AML-193 (cell line): ENCODE measurements around the gene EDEM2.
A peak's percentile ranks its signal among the peaks of the same experiment; 100 is the strongest.
"Not testable (repeated sequence)": the region's sequence is repeated elsewhere in the genome, so short reads cannot be mapped to it uniquely, and the experiment has no call there.

Experiments
- DNase-seq, 2 experiments: peaks; one replicate each; lab custom pipeline; 2025; lab: John Stamatoyannopoulos, UW

EDEM2 gene

GRCh38 chr20:35146920-35147574, at the start of gene EDEM2:
TSS of gene EDEM2 (minus strand) at chr20:35147336. CDS start at chr20:35147258, 78 bp downstream.
- peak; percentile 87 to 89 for DNase-seq

GRCh38 chr20:35196313-35196712, 49.2 kb upstream of the EDEM2 start:
- DNase-seq = no peak

GRCh38 chr20:35193031-35193791, 46.1 kb upstream of the EDEM2 start:
- DNase-seq = not testable (repeated sequence)

- DNase-seq = no peak
Observed at GRCh38 chr20:35192118-35192872, 45.2 kb upstream of the EDEM2 start.

GRCh38 chr20:35191419-35192117, 44.4 kb upstream of the EDEM2 start:
- no peak for DNase-seq

GRCh38 chr20:35190556-35190955, 43.4 kb upstream of the EDEM2 start:
- DNase-seq = no peak

GRCh38 chr20:35189223-35189622, 42.1 kb upstream of the EDEM2 start:
- not testable (repeated sequence) for DNase-seq

- no peak for DNase-seq
Observed at GRCh38 chr20:35187584-35188190, 40.6 kb upstream of the EDEM2 start.

GRCh38 chr20:35186691-35187289, 39.7 kb upstream of the EDEM2 start:
- DNase-seq = not testable (repeated sequence)

- no peak for DNase-seq
Observed at GRCh38 chr20:35181731-35182130, 34.6 kb upstream of the EDEM2 start.

GRCh38 chr20:35180266-35180665, 33.1 kb upstream of the EDEM2 start:
- DNase-seq = no peak

GRCh38 chr20:35179292-35180212, 32.4 kb upstream of the EDEM2 start:
- DNase-seq = no peak

- no peak for DNase-seq
Observed at GRCh38 chr20:35176132-35176531, 29.0 kb upstream of the EDEM2 start.

GRCh38 chr20:35174458-35175216, 27.5 kb upstream of the EDEM2 start:
- DNase-seq = no peak

- no peak for DNase-seq
Observed at GRCh38 chr20:35173576-35174192, 26.5 kb upstream of the EDEM2 start.

GRCh38 chr20:35172434-35172806, 25.3 kb upstream of the EDEM2 start:
- no peak for DNase-seq

GRCh38 chr20:35171753-35172433, 24.8 kb upstream of the EDEM2 start, which contains the start of gene PROCR:
TSS of gene PROCR (plus strand) at chr20:35172072. CDS start at chr20:35172155, 83 bp downstream.
- DNase-seq = peak; percentile 80 to 84

- no peak for DNase-seq
Observed at GRCh38 chr20:35171438-35171752, 24.3 kb upstream of the EDEM2 start.
